KOPT-K1 (cell line): ENCODE data around the gene TH.

Source experiments
- H3K27ac ChIP-seq: fragments of 200-600 bp; sonication (generic); 2 replicates; pipeline ENCODE4 v1.5.1; 2016; ENCODE audit warnings: antibody characterized with exemption, mild to moderate bottlenecking, low read depth, low read length; ENCODE audit not compliant: poor library complexity, severe bottlenecking
- H3K36me3 ChIP-seq: fragments of 200-600 bp; sonication (generic); 2 replicates; pipeline ENCODE4 v1.5.1; 2017; ENCODE audit warnings: antibody characterized with exemption, mild to moderate bottlenecking, low read length, moderate library complexity; ENCODE audit not compliant: insufficient read depth
- H3K9me3 ChIP-seq: fragments of 200-600 bp; sonication (generic); 2 replicates; pipeline ENCODE4 v1.5.1; 2017; ENCODE audit warnings: antibody characterized with exemption, low read length, mild to moderate bottlenecking; ENCODE audit not compliant: insufficient read depth, poor library complexity, severe bottlenecking

The TH gene

GRCh38 chr11:2166091-2166851 lies 5.3 kb downstream of the TH start:
- H3K27ac ChIP-seq = no peak overlapping the region

DNA sequence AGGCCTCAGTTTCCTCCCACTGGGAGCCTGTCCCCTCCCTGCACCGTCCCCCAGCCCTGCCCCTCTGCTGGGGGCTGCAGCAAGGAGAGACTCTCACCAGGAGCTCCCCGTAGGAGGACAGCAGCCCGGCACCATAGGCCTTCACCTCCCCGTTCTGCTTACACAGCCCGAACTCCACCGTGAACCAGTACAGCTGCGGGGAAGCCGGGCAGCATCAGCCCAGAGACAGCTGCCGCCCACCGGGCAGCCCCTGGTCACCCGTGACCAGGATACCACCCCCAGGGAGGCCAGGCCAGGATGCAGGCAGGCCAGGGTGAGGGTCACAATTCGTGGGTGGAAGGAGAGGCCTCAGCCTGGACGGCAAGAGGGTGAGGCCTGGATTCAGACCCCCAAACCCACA lies 6.0 kb downstream of the TH start:
- no peaks in the 10 kb centered on the region for H3K9me3 ChIP-seq
- no peaks in the 10 kb centered on the region for H3K36me3 ChIP-seq
- no peak overlapping the region for H3K27ac ChIP-seq

More at GRCh38 chr11:2166091-2166851, 5.3 kb downstream of the TH start:
- Histone ChIP-seq H3K36me3 (no peaks in the 10 kb centered on the region), H3K9me3 (no peaks in the 10 kb centered on the region)

- Histone ChIP-seq H3K9me3 (no peaks in the 10 kb centered on the region), H3K27ac (no peak overlapping the region), H3K36me3 (no peaks in the 10 kb centered on the region)
These were observed 6.6 kb downstream of the TH start for GRCh38 chr11:2164861-2165555.

GRCh38 chr11:2164081-2164480 lies 7.5 kb downstream of the TH start:
- H3K27ac ChIP-seq = no peak overlapping the region

GRCh38 chr11:2163428-2163978 lies 8.1 kb downstream of the TH start:
- H3K36me3 ChIP-seq = no peaks in the 10 kb centered on the region
- H3K27ac ChIP-seq = no peak overlapping the region
- no peaks in the 10 kb centered on the region for H3K9me3 ChIP-seq

More at GRCh38 chr11:2164081-2164480, 7.5 kb downstream of the TH start:
- Histone ChIP-seq H3K36me3 (no peaks in the 10 kb centered on the region), H3K9me3 (no peaks in the 10 kb centered on the region)

- no peaks in the 10 kb centered on the region for H3K36me3 ChIP-seq
These were observed 10.8 kb downstream of the TH start, which contains the start of gene INS for GRCh38 chr11:2160736-2161259. Gene INS (minus strand): TSS chr11:2161209. CDS start chr11:2160971, 238 bp downstream.

GRCh38 chr11:2159536-2160413 lies 11.8 kb downstream of the TH start:
- Histone ChIP-seq H3K9me3 (no peaks in the 10 kb centered on the region), H3K36me3 (no peaks in the 10 kb centered on the region), H3K27ac (no peak overlapping the region)

More at GRCh38 chr11:2160736-2161259, 10.8 kb downstream of the TH start, which contains the start of gene INS:
- Histone ChIP-seq H3K9me3 (no peaks in the 10 kb centered on the region), H3K27ac (no peak within 1 kb of the TSS)

DNA sequence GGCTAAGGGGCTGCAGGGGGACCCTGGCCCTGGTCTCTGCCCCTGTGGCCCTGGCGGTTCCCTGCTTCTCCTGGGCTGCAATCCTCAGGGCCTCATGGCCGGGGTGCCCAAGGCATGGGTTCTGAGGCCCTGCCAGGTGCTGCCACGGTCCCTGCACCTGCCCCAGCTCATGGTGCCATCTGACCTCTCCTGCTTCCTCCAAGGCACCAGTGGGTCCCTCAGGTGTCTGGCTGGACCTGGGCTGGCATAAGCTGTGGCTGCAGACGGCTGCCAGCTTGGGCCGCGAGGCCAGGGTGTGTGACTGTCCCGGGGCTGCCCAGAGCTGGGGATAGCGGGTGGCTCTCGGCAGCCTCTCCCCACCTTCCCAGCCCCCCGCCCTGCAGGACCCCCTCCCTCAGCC lies 12.6 kb downstream of the TH start:
- no peaks in the 10 kb centered on the region for H3K36me3 ChIP-seq
- H3K27ac ChIP-seq = no peak overlapping the region
- no peaks in the 10 kb centered on the region for H3K9me3 ChIP-seq

- H3K27ac ChIP-seq = no peak overlapping the region
- H3K36me3 ChIP-seq = no peaks in the 10 kb centered on the region
- H3K9me3 ChIP-seq = no peaks in the 10 kb centered on the region
These were observed 13.3 kb downstream of the TH start for GRCh38 chr11:2158296-2158737.

- Histone ChIP-seq H3K27ac (no peak overlapping the region), H3K9me3 (no peaks in the 10 kb centered on the region), H3K36me3 (no peaks in the 10 kb centered on the region)
These were observed 14.1 kb downstream of the TH start for GRCh38 chr11:2157294-2158040.

- H3K36me3 ChIP-seq = no peaks in the 10 kb centered on the region
- H3K27ac ChIP-seq = no peak overlapping the region
- no peaks in the 10 kb centered on the region for H3K9me3 ChIP-seq
These were observed 15.0 kb downstream of the TH start for GRCh38 chr11:2156416-2157182.

GRCh38 chr11:2155511-2155910 lies 16.1 kb downstream of the TH start:
- H3K9me3 ChIP-seq = no peaks in the 10 kb centered on the region
- H3K36me3 ChIP-seq = no peaks in the 10 kb centered on the region
- no peak overlapping the region for H3K27ac ChIP-seq

- Histone ChIP-seq H3K36me3 (no peaks in the 10 kb centered on the region), H3K9me3 (no peaks in the 10 kb centered on the region), H3K27ac (no peak overlapping the region)
These were observed 16.7 kb downstream of the TH start for GRCh38 chr11:2154889-2155288.
